ES-I3 (cell line): ENCODE results near the gene CCNY.

Experiments
- H3K36me3 ChIP-seq: 2 replicates; pipeline ENCODE4 v1.6.1; 2013; ENCODE audit warnings: mild to moderate bottlenecking, low read length, control low read depth, moderate library complexity; ENCODE audit not compliant: insufficient read depth
- H3K4me1 ChIP-seq: 2 replicates; pipeline ENCODE4 v1.6.1; 2013; ENCODE audit warnings: mild to moderate bottlenecking, control low read depth, low read length; ENCODE audit not compliant: insufficient read depth
- H3K9ac ChIP-seq: 2 replicates; pipeline ENCODE4 v1.6.1; 2013; ENCODE audit warnings: low read depth, mild to moderate bottlenecking, low read length, moderate library complexity
- H3K9me3 ChIP-seq: 2 replicates; pipeline ENCODE4 v1.6.1; 2013; ENCODE audit warnings: mild to moderate bottlenecking, low read length, moderate library complexity; ENCODE audit not compliant: control insufficient read depth, insufficient read depth

Gene CCNY

DNA sequence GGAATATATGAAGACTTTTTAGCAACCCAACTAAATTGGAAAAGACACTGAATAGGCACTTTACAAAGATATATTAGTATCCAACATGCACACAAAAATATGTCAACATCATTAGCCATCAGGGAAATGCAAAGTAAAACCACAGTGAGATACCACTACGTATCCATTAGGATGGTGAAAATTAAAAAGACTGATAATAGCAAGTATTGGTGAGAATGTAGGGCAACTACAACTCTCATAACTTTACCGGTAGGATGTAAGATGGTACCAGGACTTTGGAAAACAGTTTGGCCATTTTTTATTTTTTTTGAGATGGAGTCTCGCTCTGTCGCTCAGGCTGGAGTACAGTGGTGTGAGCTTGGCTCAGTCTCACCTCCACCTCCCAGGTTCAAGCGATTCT is 13.7 kb upstream of the CCNY start:
- H3K9ac ChIP-seq: no peak overlapping the region
- H3K4me1 ChIP-seq: no peaks in the 10 kb centered on the region; the same call in 1 of the 2 replicates
- no peaks in the 10 kb centered on the region for H3K36me3 ChIP-seq
- no peaks in the 10 kb centered on the region for H3K9me3 ChIP-seq

DNA sequence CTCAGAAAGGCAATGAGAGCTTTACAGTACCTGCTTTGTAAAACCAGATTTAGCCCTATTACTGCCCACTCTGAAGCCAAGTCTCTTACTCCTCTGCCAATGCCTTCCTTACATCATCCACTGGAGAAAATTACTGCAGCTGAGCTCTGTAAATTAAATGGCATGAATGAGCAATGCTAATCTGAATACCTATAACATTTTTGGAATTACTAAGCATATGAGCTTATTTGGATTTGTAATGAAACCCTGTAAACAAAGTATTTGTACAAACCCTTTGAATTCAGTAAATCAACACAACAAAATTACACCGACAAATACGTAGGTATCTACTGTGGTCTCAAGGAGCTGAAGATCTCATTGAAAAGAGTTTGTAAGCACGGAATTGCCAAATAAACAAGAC is 12.1 kb upstream of the CCNY start:
- Histone ChIP-seq H3K9ac (no peak overlapping the region), H3K4me1 (no peaks in the 10 kb centered on the region; the same call in 1 of the 2 replicates), H3K36me3 (no peaks in the 10 kb centered on the region), H3K9me3 (no peaks in the 10 kb centered on the region)

- H3K9ac ChIP-seq: no peak overlapping the region
- no peaks in the 10 kb centered on the region for H3K36me3 ChIP-seq
- peaks cover 11% of the 10 kb centered on the region for H3K4me1 ChIP-seq
- H3K9me3 ChIP-seq: no peaks in the 10 kb centered on the region
These were observed 9.7 kb upstream of the CCNY start for GRCh38 chr10:35326466-35327235.

- no peaks in the 10 kb centered on the region for H3K9me3 ChIP-seq
- H3K36me3 ChIP-seq: no peaks in the 10 kb centered on the region
- peaks cover 16% of the 10 kb centered on the region for H3K4me1 ChIP-seq
- H3K9ac ChIP-seq: no peak overlapping the region
These were observed 8.4 kb upstream of the CCNY start for GRCh38 chr10:35327790-35328403.

DNA sequence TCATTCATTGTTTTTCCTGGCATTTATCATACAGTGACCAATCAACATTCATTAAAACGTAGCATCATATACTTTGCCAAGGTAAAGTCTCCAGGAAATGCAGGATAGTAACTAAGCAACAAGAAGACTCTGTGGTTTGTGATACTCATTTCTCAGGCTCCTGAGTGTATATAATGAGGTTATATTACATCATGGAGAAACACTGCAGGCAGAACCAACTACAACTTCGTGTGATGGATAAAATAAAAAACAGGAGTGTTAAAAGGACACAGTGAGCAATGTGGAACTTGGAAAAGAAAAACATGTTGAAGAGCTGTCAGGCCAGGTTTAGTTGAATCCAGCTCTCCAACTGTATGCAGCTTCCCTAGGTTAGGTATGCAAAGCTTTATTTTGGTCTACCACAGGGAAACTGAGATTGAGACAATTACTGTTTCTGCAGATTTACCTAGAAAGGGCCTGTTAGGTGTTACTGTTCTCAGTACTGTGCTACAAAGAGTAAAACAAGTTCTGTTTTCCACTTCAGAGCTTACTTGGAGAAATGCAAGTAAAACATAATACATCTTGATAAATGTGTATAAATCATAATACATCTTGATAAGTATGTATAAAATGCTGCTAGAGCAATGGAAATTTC is 7.8 kb upstream of the CCNY start:
- H3K4me1 ChIP-seq: peaks cover 16% of the 10 kb centered on the region
- no peaks in the 10 kb centered on the region for H3K9me3 ChIP-seq
- H3K9ac ChIP-seq: no peak overlapping the region
- no peaks in the 10 kb centered on the region; the same call in 1 of the 2 replicates for H3K36me3 ChIP-seq

DNA sequence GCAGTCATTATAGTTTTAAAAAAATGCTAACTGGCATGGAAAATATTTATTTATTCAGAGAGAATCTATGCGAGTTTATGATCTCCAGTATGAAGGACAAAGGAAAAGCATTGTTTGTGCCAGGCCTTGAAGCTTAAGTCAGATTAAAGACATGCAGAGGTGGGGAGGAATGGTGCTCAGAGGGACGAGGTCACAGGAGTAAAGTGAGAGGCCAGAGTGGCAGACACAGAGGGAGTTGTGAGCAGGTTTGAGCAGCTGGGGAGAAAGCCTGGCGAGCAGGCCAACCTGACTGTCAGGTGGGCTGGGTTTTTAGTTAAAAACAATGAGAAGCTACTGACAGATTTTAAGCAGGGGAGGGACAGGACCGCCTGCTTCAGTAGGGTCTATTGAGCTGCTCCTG is 6.8 kb upstream of the CCNY start:
- peaks cover 16% of the 10 kb centered on the region for H3K4me1 ChIP-seq

GRCh38 chr10:35331894-35332640 is 4.2 kb upstream of the CCNY start:
- Histone ChIP-seq H3K9ac (no peak overlapping the region), H3K4me1 (peaks cover 16% of the 10 kb centered on the region), H3K9me3 (no peaks in the 10 kb centered on the region), H3K36me3 (no peaks in the 10 kb centered on the region; the same call in 1 of the 2 replicates)

More for the DNA sequence above, 6.8 kb upstream of the CCNY start:
- Histone ChIP-seq H3K9ac (no peak overlapping the region), H3K36me3 (no peaks in the 10 kb centered on the region; the same call in 1 of the 2 replicates), H3K9me3 (no peaks in the 10 kb centered on the region)

- H3K4me1 ChIP-seq: peaks cover 15% of the 10 kb centered on the region
- H3K9ac ChIP-seq: no peak overlapping the region
- H3K36me3 ChIP-seq: no peaks in the 10 kb centered on the region; the same call in 1 of the 2 replicates
- H3K9me3 ChIP-seq: no peaks in the 10 kb centered on the region
These were observed 2.0 kb upstream of the CCNY start for GRCh38 chr10:35334297-35334696.

- peaks cover 5% of the 10 kb centered on the region; the same call in 1 of the 2 replicates for H3K4me1 ChIP-seq
- no peaks in the 10 kb centered on the region; the same call in 1 of the 2 replicates for H3K36me3 ChIP-seq
- peak overlapping the region; percentile 96 for H3K9ac ChIP-seq
- no peaks in the 10 kb centered on the region for H3K9me3 ChIP-seq
These were observed 901 bp upstream of the CCNY start for GRCh38 chr10:35335133-35336083.

DNA sequence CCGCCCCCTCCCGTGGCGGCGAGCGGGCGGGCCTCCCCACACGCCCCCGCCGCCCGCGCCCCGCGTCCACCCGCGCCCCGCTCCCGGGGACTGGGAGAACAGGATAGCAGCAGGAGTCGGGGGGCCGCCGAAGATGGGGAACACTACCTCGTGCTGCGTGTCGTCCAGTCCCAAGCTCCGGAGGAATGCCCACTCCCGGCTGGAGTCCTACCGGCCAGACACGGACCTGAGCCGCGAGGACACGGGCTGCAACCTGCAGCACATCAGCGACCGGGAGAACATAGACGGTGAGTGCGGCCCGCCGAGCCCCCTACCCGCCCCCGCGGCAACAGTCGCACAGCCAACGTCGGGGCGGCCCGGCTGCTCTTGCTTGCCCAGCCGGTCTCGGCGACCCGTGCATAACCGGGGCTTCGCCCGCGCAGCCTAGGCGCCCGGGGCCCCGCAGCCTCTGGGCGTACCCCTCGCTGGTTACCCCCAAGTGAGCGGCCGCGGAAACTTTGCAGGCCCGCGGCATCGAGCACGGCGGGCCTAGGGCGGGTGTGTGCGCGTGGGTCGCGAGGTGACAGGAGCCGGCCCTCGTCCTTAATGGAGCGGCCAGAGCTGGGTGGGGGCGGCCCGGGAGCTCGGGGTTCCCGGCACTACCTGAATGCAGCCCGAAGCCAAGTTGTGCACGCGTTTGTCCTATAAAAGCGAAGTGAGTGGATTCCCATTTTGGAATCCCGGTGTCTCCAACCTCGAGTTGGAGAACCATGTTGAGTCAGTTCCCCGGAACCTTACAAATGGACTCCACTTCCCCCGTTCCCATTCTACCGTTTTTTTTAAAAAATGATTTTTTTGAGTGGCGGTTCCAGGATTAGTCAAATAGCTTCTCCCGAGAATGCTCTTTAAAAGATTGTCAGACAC is 863 bp downstream of the CCNY start:
- H3K9me3 ChIP-seq: no peaks in the 10 kb centered on the region
- peaks cover 7% of the 10 kb centered on the region; the same call in 1 of the 2 replicates for H3K4me1 ChIP-seq
- H3K36me3 ChIP-seq: no peaks in the 10 kb centered on the region; the same call in 1 of the 2 replicates
- peak overlapping the region; percentile 93 for H3K9ac ChIP-seq

GRCh38 chr10:35339942-35340341 is 3.6 kb downstream of the CCNY start:
- 0 out of 2 replicates have a peak, but pooled peaks cover 5% of the 10 kb centered on the region for H3K4me1 ChIP-seq
- no peak overlapping the region for H3K9ac ChIP-seq
- H3K36me3 ChIP-seq: no peaks in the 10 kb centered on the region
- no peaks in the 10 kb centered on the region for H3K9me3 ChIP-seq

- no peak overlapping the region for H3K9ac ChIP-seq
- no peaks in the 10 kb centered on the region for H3K9me3 ChIP-seq
- H3K4me1 ChIP-seq: 0 out of 2 replicates have a peak, but pooled peaks cover 5% of the 10 kb centered on the region
- H3K36me3 ChIP-seq: no peaks in the 10 kb centered on the region
These were observed 4.7 kb downstream of the CCNY start for GRCh38 chr10:35340975-35341374.
